Raji (cell line): ENCODE data around the gene MVB12A.

Source experiments
- POLR2A ChIP-seq: IDR thresholded peaks from 2 replicates; pipeline ENCODE4 v1.6.1; 2011; ENCODE audit warnings: low read depth, low read length, control low read depth; ENCODE audit not compliant: insufficient read depth

Gene MVB12A

GRCh38 chr19:17450264-17451075, 30.6 kb downstream of the MVB12A start:
- TF ChIP-seq POLR2A, result no peak

DNA sequence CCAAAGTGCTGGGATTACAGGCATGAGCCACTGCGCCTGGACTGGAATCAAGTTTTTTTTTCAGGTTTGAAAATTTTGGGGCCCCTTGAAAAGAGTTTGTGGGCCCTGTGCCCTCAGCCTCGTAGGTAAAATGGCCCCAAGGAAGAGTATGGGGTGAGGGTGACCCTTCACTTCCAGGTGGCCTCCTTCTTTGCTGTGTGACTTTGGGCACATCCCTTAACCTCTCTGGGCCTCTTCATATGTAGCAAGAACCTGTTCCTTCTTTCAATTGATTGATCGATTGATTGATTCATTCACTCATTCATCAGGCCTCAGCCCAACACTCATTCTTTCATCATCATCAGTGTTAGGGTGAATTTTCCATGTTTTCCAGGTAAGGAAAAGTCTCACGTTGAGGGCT, 32.0 kb downstream of the MVB12A start:
- TF ChIP-seq POLR2A, result no peak

DNA sequence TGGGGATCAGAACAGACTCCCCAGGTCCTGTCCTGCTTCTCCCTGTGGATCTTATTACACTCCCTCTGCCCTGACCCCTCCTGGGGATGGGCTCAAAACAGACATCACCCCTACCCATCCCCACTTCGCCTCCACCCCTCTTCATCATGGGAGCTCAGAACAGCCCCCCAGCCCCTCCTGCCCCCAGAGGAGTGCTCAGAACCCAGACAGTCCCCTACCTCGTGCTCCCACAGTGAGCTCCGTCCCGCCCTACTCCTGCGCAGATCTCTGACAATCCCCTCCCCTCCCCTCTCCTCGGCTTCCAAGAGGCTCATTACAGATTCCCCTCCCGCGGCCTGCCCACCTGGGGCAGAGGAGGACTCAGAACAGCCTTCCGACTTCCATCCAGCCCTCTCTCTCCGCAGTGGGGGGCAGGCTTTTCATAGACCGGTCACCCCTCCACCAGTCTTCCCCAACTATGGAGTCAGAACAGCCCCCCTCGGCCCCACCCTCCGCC, 34.8 kb downstream of the MVB12A start:
- no peak for TF ChIP-seq POLR2A

- no peak for TF ChIP-seq POLR2A
Measured at GRCh38 chr19:17455308-17456123, 35.7 kb downstream of the MVB12A start.

DNA sequence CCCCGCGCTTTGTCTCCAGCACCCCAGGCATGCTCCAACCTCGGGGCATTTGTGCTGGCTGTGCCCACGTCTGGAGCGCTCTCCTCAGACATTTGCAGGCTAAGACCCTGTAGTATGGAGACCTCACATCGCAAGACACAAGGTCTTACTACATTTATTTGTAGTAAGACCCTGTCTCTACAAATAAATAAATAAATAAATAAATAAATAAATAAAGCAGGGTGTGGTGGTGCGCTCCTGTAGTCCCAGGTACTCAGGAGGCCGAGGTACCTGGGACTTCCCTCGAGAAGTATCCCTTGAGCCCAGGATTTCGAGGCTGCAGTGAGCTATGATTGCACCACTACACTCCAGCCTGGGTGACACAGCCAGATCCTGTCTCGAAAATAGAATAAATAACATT, 36.3 kb downstream of the MVB12A start:
- no peak for TF ChIP-seq POLR2A

GRCh38 chr19:17457616-17458015, 37.8 kb downstream of the MVB12A start:
- TF ChIP-seq POLR2A, result no peak

- no peak for TF ChIP-seq POLR2A
Measured at GRCh38 chr19:17458970-17459369, 39.1 kb downstream of the MVB12A start.

DNA sequence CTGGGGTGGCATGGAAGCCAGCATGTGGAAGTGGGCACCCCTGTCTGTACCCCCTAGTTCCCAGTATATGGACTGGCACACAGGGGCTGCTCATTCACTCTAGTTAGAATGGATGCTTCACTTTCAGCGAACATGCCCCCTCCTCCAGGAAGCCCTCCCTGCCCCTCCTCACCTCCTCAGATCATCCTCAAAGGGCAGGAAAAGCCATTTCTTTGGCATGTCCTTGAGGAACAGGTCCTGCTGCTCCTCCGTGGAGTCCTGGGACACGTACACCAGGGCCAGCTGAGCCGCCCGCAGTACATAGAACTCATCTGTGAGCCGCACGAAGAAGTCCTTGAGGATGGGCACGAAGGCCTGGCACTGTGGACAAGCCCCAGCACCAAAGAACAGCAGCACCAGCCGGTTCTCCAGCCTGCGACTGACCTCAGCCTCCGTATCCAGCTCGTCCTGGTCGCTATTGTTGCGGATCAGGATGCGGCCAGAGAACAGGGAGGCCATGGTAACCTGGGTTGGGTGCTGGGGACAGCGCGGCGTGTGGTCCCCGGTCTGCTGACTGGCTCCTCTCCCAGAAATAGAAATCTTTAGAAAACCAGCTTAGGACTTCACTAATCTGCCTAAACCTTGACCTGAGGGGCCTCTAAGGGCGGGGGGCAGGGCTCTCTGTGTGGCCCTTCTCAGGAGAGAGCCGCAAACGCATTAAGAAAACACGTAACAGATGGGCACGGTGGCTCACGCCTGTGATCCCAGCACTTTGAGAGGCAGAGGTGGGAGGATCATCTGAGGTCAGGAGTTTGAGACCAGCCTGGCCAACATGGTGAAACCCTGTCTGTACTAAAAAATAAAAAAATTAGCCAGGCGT, 40.8 kb downstream of the MVB12A start, which contains the start of gene NXNL1:
NXNL1 (minus strand) TSS at position 555 of the 859 bp plus-strand sequence; CDS start at position 498, 57 bp downstream.
- TF ChIP-seq POLR2A, result no peak

- TF ChIP-seq POLR2A, result no peak
Measured at GRCh38 chr19:17466487-17466850, 46.6 kb downstream of the MVB12A start.

DNA sequence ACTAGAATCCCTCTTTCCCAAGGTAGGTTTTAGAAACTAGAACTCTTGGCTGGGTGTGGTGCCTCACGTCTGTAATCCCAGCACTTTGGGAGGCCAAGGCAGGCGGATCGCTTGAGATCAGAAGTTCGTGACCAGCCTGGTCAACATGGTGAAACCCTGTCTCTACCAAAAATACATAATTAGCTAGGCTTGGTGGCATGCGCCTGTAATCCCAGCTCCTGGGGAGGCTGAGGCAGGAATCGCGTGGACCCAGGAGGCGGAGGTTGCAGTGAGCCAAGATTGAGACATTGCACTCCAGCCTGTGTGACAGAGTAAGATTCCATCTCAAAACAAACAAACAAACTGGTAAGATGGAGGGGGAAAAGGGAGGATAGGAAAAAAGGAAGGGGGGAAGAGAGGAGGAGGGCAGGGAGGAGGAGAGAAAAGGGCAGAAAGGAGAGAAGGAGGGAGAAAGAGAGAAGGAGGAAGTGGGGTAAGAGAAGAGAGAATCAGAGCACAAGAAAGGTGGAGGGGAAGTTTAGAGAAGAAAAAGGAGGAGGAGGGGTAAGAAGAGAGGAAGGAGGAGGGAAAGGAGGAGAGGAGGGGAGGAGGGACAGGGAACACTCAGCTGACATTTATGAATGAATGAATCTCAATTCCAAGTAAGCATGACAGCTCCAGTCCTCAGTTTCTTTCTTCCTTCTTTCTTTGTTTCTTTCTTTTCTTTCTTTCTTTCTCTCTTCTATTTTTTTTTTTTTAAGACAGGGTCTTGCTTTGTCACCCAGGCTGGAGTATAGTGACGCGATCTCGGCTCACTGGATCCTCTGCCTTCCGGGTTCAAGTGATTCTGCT, 47.8 kb downstream of the MVB12A start:
- TF ChIP-seq POLR2A, result no peak

GRCh38 chr19:17468302-17469091, 48.6 kb downstream of the MVB12A start:
- TF ChIP-seq POLR2A, result no peak

GRCh38 chr19:17469092-17469480, 49.2 kb downstream of the MVB12A start:
- no peak for TF ChIP-seq POLR2A

- TF ChIP-seq POLR2A, result 0 out of 2 replicates have a peak, but pooled peaks have one; percentile 7
Measured at GRCh38 chr19:17469481-17470067, 49.7 kb downstream of the MVB12A start.
